VCaP (cell line): ENCODE results near the gene RAP1GDS1.
"Not testable (repeated sequence)": the region's sequence is repeated elsewhere in the genome, so short reads cannot be mapped to it uniquely, and the experiment has no call there.

Experiments used
- H3K27ac ChIP-seq: fragments of 450-650 bp; 2 replicates; pipeline ENCODE4 v1.5.1; 2017
- CTCF ChIP-seq: fragments of 450-650 bp; conservative IDR thresholded peaks from 2 replicates; pipeline ENCODE4 v1.5.1; 2017; ENCODE audit warnings: mild to moderate bottlenecking, moderate library complexity

RAP1GDS1 gene

GRCh38 chr4:98358630-98359248, 97.6 kb downstream of the RAP1GDS1 start:
- H3K27ac ChIP-seq, result no peak overlapping the region
- TF ChIP-seq CTCF, result no peak

GRCh38 chr4:98359646-98360045, 98.5 kb downstream of the RAP1GDS1 start:
- H3K27ac ChIP-seq, result no peak overlapping the region
- TF ChIP-seq CTCF, result no peak

- TF ChIP-seq CTCF, result no peak
- H3K27ac ChIP-seq, result no peak overlapping the region
Observed at GRCh38 chr4:98363431-98363830, 102.2 kb downstream of the RAP1GDS1 start.

- H3K27ac ChIP-seq, result not testable (repeated sequence)
Observed at GRCh38 chr4:98366275-98366674, 105.1 kb downstream of the RAP1GDS1 start.

GRCh38 chr4:98368000-98368399, 106.8 kb downstream of the RAP1GDS1 start:
- not testable (repeated sequence) for H3K27ac ChIP-seq

- H3K27ac ChIP-seq, result no peak overlapping the region
- TF ChIP-seq CTCF, result no peak
Observed at GRCh38 chr4:98369322-98369721, 108.1 kb downstream of the RAP1GDS1 start.

- no peak overlapping the region for H3K27ac ChIP-seq
- TF ChIP-seq CTCF, result no peak
Observed at GRCh38 chr4:98374643-98375042, 113.5 kb downstream of the RAP1GDS1 start.

GRCh38 chr4:98377559-98377958, 116.4 kb downstream of the RAP1GDS1 start:
- no peak for TF ChIP-seq CTCF
- no peak overlapping the region for H3K27ac ChIP-seq

- no peak overlapping the region for H3K27ac ChIP-seq
- TF ChIP-seq CTCF, result no peak
Observed at GRCh38 chr4:98381306-98381705, 120.1 kb downstream of the RAP1GDS1 start.
